Esophagus mucosa (tissue), 1 donor: ENCODE data around the gene SLC22A24. TPM values are rescaled to one million over a fixed set of nuclear protein-coding genes. Genes with fewer than 3 reads are reported as not detected.
"Not testable (repeated sequence)": the region's sequence is repeated elsewhere in the genome, so short reads cannot be mapped to it uniquely, and the experiment has no call there.

ENCODE experiments used
- ATAC-seq: fragments of 200-7000 bp; cut with Tn5 transposase; one replicate; pipeline ENCODE4 v1.9.1; 2020
- total RNA-seq: library from RNA; stranded (reverse); gene quantifications from one replicate; pipeline ENCODE4 v1.2.4, GENCODE V29; 2023
- donor health status: DM: yes; HTN: yes; CAD: no.

SLC22A24 gene, protein sequence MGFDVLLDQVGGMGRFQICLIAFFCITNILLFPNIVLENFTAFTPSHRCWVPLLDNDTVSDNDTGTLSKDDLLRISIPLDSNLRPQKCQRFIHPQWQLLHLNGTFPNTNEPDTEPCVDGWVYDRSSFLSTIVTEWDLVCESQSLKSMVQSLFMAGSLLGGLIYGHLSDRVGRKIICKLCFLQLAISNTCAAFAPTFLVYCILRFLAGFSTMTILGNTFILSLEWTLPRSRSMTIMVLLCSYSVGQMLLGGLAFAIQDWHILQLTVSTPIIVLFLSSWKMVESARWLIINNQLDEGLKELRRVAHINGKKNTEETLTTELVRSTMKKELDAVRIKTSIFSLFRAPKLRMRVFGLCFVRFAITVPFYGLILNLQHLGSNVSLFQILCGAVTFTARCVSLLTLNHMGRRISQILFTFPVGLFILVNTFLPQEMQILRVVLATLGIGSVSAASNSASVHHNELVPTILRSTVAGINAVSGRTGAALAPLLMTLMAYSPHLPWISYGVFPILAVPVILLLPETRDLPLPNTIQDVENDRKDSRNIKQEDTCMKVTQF
- not detected for total RNA-seq

DNA sequence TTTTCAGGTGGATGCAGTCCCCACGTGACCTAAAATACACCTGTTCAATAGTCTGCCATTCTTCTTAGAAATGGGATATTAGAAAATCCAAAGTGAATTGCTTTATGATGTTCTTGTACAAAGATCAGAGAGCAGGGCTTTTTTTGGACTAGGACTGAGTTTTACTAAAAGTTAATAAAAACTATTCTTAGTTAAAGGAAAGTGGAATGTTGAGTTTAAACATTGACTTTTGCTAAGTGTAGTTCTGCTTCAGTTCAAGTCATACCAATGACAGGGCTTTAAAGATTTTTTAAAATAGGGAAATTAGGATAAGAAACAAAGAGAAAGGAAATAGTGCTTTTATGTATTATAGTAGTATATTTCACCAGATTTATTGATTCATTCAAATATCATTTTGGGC is at the start of gene SLC22A24:
Gene SLC22A24 (minus strand): TSS at position 101 of the 400 bp plus-strand sequence. CDS start 442 bp downstream, outside the sequence.
- ATAC-seq = no peak

DNA sequence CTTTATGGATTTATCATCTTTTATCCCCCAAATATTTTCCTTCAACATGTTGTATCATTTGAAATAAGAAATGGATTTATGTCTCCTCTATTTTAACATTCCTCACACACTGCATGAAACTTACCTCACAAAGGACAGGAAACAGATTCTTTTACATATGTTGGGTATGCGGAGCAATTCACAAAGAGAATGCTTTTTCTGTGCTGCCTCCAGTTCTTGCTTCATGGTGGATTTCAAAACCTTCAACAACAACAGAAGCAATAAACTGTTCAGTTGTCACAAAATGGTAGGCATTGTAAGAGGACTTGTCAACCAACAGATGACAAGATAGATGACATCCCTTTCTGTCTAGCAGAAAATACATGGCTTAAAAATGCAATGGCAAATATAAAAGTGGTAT is 36.5 kb upstream of the SLC22A24 start:
- no peak for ATAC-seq

DNA sequence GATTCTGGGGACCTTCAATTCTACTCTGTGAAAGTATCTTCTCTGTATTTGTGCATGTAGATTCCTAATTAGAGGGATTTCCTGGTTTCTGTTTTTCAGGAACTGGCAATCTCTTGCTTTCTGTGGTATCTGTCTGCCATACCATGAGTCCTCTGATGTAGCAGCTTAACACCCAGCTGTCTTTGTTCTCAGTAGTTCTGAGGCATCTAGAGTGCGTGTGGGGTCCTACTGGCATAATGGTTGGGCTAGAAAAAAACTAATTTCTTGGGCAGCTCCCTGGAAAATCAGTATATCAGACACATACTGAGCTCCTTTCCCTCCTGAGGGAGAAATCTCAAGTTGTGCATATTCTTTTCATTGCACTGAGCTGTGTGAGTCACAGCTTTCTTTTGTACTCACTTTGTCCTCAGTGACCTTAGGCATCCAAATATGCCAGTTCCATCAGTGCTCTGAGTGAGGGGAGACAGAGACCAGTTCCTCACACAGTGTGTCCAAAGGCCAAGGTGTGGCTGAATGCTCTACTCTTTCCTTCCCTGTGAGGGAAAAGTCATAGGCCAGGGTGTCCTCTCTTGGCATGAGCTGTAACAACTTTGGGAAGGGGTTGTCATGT is 35.5 kb upstream of the SLC22A24 start:
- no peak for ATAC-seq

DNA sequence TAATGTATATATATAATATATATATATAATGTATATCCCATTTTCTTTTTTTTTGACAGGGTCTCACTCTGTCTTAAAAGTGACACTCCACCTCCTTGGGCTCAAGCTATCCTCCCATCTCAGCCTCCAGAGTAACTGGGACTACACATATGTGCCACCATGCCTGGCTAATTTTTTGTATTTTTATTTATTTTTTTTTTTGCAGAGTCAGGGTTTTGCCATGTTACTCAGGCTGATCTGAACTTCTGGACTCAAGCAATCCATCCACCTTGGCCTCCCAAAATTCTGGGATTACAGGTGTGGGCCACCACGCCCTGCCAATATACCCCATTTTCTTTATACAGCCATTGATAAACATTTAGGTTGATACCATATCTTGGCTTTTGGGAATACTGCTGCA is 33.9 kb upstream of the SLC22A24 start:
- no peak for ATAC-seq

DNA sequence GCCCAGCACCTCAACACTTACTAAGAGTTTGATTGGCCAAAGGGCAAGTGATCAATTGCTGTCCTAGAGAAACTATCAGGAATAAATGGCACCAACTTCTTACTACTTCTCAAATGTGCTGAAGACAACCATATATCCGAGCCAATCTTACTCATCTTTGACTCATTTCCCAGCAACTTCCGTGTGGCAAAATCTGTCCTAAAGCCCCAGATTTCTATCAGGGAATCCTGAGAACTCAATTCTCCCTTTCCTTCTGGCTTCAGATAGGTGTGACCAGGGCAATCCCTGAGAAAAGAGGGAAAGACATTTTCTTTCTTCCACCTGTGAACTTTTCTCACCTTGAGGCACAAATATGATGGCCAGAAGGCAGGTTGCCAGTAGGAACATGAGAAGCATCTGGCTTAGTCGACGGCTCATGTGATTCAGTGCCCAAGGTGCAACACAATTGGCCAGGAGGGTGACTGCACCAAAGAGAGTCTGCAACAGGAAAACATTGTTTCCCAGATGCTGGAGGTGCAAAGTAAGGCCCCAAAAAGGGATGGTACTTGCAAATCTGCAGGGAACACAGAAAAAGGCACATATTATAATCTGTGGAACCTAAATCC is 21.8 kb upstream of the SLC22A24 start:
- ATAC-seq = no peak

DNA sequence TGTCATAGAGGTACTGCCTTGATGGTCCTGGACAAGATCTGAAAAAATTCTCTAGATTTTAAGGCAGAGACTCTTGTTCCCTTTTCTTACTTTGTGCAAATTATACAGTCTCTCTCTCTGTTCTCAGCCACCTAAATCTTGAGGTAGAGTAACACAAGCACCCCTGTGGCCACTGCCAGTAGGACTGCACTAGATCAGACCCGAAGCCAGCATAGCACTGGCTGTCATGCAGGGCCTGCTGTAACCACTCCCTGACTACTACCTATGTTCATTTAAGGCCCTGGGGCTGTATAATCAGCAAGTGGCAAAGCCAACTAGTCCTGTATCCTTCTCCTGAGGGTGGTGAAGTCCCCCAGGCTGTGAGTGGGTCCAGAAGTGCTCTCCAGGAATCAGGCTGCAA is 11.8 kb upstream of the SLC22A24 start:
- no peak for ATAC-seq

DNA sequence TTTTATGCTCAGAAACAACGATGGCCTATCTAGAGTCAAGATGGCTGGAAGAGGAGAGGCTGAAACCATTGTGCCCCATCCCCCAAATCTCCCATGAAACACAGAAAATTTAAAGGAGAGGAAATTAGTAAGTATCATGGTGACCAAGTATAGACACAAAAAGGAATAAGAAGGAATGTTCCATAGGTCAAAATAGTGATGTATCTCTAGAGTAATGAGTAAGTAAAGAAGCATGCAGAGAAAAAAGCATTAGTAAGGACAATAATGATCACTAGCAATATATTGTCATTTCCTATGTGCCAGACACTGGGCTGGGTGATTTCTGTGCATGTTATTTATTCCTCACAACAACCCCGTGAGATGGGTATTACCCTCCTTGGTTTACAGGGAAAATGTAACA is 2.6 kb upstream of the SLC22A24 start:
- no peak for ATAC-seq

DNA sequence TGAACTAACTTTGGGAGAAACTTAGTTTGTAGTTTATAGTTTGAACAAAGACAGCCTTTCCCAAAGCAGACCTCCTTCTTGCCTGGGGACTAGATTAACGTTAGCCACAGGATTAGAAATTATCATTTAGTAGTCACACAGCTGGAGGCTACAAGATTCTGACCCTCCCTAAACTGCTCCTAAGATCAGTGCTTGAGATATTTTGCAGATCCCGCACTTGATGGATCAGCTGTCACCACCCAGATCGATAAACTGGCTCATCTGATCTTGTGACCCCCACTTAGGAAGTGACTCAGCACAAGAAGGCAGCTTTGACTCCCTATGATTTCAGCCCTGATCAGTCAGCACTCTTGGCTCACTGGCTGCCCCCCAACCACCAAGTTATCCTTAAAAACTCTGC is 1.6 kb downstream of the SLC22A24 start:
- no peak for ATAC-seq

DNA sequence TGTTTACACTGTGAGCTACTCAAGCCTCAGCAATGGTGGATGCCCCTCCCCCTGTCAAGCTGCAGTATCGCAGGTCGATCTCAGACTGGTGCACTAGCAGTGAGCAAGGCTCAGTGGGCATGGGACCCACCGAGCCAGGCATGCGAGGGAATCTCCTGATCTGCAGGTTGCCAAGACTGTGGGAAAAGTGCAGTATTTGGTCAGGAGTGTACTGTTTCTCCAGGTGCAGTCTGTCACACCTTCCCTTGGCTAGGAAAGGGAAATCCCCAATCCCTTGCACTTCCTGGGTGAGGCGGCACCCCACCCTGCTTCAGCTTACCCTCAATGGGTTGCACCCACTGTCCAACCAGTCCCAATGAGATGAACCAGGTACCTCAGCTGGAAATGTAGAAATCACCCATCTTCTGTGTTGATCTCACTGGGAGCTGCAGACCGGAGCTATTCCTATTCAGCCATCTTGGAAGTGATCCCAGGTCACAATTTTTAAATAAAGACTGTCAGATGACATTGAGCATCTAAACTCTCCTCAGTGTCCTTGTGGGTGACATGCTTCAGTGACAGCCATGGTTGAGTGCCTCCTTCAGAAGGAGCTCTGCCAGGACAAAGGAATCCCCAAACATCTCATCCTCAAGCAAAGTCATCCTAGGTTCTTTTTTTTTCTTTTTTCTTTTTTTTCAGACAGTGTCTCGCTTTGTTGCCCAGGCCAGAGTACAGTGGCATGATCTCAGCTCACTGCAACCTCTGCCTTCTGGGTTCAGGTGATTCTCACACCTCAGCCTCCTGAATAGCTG is 10.8 kb downstream of the SLC22A24 start:
- no peak for ATAC-seq

DNA sequence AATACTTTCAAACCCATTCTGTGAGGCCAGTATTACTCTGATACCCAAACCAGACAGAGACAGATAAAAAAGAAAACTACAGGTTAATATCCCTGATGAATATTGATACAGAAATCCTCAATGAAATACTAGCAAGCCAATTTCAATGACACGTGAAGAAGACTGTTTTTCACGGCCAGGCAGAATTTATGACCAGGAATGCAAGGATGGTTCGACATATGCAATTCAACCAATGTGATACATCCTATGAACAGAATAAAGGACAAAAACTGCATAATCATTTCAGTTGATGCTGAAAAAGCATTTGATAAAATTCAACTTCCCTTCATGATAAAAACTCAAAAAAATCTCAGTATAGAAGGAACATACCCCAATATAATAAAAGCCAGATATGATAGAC is 44.5 kb downstream of the SLC22A24 start:
- ATAC-seq = no peak

DNA sequence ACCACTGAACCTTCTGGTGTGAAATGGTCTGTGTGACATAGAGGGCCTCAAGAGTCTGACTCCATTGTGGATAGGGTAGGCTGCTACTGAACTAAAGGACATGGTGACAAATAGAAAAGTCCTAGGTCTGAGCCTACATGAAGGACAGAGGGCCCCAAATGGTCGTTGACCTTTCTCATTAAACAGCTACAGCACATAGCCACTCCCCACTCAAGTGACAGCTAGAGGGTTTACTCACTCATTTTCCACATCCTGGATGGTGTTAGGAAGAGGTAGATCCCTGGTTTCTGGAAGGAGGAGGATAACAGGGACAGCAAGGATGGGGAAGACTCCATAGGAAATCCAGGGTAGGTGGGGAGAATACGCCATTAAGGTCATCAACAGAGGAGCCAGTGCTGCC is 63.3 kb downstream of the SLC22A24 start:
- no peak for ATAC-seq

DNA sequence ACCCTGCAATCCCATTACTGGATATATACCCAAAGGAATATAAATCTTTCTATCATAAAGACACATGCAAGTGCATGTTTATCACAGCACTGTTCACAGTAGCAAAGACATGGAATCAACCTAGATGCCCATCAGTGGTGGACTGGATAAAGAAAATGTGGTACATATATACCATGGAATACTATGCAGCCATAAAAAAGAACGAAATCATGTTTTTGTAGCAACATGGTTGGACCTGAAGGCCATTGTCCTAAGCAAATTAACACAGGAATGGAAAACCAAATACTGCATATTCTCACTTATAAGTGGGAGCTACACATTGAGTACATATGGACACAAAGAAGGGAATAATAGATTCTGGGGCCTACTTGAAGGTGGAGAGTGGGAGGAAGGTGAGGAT is 97.8 kb downstream of the SLC22A24 start:
- ATAC-seq = not testable (repeated sequence)

DNA sequence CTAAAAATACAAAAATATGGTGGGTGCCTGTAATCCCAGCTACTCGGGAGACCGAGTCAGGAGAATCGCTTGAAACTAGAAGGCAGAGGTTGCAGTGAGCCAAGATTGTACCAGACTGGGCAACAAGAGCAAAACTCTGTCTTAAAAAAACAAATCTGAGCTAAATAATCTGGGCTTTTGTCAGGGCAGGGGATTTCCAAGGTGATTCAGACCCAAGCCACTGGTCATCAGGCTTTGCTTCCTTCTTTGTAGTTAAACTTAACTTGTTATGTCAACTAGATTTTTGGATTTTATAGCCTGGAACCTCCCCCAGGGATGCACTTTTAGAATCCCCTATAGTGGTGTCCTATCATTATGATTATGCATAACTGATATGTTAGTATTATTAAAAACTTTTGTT is 101.4 kb downstream of the SLC22A24 start:
- no peak for ATAC-seq

DNA sequence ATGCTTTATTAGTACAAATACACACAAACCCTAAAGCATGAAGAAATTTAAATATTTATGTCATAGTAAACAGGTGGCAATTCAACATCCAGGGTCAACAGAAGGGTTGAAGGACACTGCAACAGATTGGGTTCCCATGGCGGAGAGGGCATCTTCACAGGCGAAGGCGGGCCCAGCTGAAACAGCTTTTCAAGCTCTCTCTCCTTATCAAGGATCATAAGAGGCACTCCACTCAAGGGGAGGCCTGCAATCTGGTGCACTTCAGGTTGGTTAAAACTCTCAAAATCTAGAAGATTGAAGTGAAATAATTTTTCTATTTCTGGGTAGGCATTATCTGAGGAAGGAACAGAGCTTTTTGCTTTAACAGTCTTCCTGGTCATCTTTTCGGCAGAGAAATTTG is 111.6 kb downstream of the SLC22A24 start:
- no peak for ATAC-seq

Other genes with a start within 250 kb of the SLC22A24 start
- not detected for gene CHRM1, start 222.9 kb downstream of the SLC22A24 start, total RNA-seq
- not detected for gene SLC22A6, start 159.3 kb downstream of the SLC22A24 start, total RNA-seq
- not detected for gene SLC22A8, start 128.4 kb downstream of the SLC22A24 start, total RNA-seq
- gene SLC22A25, start 99.4 kb upstream of the SLC22A24 start, total RNA-seq = not detected
- not detected for gene SLC22A9, start 225.6 kb upstream of the SLC22A24 start, total RNA-seq